Gastroesophageal sphincter (tissue), 3 donors: ENCODE measurements around the gene PPARG.

Experiments
- EP300 ChIP-seq: sonication (generic); formaldehyde crosslinking; IDR thresholded peaks from one replicate; pipeline ENCODE4 v1.6.1; 2017; ENCODE audit warnings: antibody characterized with exemption, mild to moderate bottlenecking
- POLR2A ChIP-seq, 2 donors: fragments of 450-650 bp; IDR thresholded peaks; one replicate each; pipeline ENCODE4 v1.6.1; 2017; ENCODE audit warnings: antibody characterized with exemption in 2 of 2, mild to moderate bottlenecking in 2 of 2, moderate library complexity in 1 of 2
- POLR2AphosphoS5 ChIP-seq: sonication (generic); formaldehyde crosslinking; IDR thresholded peaks from one replicate; pipeline ENCODE4 v1.6.1; 2017; ENCODE audit warnings: antibody characterized with exemption
- TF ChIP-seq, protein P1 (sequence below), 4 experiments: fragments of 200-600 bp in 2 of 4; fragments of 450-650 bp in 2 of 4; sonication (generic) in 1 of 4; IDR thresholded peaks; one replicate each; pipeline ENCODE4 v1.5.1; 2017 to 2019; ENCODE audit warnings: antibody characterized with exemption in 4 of 4, mild to moderate bottlenecking in 2 of 4, moderate library complexity in 2 of 4

DNA sequence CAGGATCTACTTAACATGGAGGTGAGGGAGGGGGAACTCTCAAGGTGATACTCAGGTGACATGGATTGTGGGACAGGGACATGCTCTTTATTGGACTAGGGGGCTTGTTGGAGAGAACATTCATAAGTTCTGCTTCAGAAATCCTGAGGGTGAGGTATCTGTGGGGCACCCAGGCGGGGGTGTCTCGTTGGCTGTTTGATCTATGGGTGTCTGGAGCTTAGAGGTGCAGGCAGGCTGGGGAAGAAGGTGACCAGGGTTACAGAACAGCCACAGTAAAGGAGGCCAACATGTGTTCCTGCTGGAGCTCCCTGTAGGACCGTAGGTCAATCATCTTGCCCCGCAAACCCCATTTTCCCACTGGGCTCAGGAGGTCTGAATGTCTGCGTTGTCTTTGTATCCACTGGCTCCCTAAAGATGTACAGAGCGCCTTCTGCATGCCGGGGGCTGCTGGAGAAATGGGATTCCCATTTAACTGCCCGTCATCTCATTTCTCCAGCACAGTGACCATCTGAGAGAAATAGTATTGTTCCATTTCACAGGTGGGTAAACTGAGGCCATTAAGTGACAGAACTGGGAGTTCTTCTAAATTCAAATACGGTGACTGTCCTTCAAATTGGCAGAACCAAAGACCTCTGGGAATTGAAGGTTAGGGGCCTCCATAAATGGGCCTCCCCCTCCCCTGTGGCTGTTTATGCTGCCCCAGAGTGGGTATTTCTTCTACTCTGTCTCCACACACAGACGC lies 155.1 kb downstream of the PPARG start:
- TF ChIP-seq POLR2A (IDR thresholded peaks at IDR 0.05) = no peak
- TF ChIP-seq, protein P1, sequence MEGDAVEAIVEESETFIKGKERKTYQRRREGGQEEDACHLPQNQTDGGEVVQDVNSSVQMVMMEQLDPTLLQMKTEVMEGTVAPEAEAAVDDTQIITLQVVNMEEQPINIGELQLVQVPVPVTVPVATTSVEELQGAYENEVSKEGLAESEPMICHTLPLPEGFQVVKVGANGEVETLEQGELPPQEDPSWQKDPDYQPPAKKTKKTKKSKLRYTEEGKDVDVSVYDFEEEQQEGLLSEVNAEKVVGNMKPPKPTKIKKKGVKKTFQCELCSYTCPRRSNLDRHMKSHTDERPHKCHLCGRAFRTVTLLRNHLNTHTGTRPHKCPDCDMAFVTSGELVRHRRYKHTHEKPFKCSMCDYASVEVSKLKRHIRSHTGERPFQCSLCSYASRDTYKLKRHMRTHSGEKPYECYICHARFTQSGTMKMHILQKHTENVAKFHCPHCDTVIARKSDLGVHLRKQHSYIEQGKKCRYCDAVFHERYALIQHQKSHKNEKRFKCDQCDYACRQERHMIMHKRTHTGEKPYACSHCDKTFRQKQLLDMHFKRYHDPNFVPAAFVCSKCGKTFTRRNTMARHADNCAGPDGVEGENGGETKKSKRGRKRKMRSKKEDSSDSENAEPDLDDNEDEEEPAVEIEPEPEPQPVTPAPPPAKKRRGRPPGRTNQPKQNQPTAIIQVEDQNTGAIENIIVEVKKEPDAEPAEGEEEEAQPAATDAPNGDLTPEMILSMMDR (IDR thresholded peaks at IDR 0.05) = no peak
- no peak for TF ChIP-seq EP300
- TF ChIP-seq POLR2AphosphoS5 = no peak
